ENCODE measurements around the gene MRPS17. TPM values are rescaled to one million over a fixed set of nuclear protein-coding genes. Genes with fewer than 3 reads are reported as not detected.
"Not testable (repeated sequence)": the region's sequence is repeated elsewhere in the genome, so short reads cannot be mapped to it uniquely, and the experiment has no call there.

MRPS17 gene
- total RNA-seq (2014; rRNA removed; shearing (Covaris generic)) = 28.9 and 36.2 TPM in 2 replicates

DNA sequence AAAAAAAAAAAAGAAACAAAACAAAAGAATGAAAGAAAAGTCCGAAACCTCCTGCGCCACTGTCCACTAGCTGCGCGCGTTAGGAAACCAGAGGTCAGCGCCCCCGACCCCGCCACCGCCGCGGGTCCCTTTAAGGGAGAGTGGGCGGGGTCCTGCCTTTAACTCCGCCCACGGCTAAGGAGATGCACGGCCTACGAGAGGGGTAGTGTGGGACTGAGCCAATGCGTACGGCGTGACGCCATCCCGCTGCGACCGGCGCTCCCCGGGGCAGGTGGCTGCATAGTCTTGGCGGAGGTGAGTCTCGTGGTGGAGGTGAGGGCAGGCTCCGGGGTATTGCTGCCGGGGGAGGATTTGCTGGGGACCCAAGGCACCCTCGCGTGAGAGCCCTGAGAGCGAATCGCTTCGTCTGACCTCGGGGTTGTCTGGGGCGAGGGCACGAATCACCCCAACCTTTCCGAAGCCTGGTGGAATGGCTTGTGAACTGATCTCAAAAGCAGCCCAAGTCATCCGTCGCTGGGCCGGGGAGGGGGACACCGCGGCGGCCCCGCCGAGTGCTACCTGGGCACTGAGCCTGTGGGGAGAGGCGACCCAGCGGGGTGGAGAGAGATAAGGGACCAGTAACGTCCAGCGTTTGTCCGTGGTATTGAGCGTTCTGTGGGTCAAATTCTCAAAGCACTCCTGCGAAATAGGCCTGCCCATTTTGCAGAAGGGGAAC, at the start of gene MRPS17:
Gene MRPS17, plus strand, starts transcription at position 241 of the 715 bp plus-strand sequence. CDS start 1,319 bp downstream, outside the sequence.
- peak; percentile 97 for DNase-seq (ENCODE audit: low spot score)

- no peak for DNase-seq (ENCODE audit: low spot score)
Observed at GRCh38 chr7:55903985-55904759, 47.5 kb upstream of the MRPS17 start.

DNA sequence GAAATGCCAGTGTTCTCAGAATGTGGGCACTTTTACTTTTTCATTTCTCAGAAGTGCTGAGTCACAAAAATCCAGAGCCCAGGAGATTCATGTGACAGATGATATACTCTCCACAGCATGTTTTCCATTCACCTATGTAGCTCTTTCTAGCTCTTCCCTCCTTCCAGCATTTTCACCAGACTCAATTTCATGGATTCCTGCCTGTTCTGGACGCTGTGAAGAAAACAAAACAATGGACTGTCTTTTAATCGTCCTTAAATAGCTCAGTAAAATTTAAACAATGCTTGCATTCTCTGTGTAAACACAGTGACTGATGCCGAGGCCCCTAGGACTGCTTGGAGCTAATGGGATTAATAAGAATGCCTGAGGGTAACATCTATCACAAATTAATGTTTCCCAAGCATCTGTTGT, 38.9 kb upstream of the MRPS17 start:
- no peak for DNase-seq (ENCODE audit: low spot score)

DNA sequence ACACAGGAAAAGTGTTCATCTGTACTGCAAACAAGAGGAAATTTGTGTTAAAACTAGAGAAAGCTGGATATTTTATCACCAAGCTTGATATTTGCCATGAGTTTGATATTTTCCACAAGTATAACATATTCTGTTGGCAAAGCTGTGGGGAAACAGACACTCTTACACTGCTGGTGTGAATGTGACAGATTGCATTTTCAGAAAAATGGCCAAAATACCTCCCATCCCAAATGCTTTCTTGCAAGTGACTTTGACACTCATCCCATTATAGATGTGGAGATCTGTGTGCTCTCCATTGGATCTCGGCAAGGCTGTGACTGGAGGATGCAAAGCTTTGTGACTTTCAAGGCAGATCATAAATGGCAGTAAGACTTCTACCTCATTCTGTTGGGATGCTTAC, 33.9 kb upstream of the MRPS17 start:
- no peak for DNase-seq (ENCODE audit: low spot score)

DNA sequence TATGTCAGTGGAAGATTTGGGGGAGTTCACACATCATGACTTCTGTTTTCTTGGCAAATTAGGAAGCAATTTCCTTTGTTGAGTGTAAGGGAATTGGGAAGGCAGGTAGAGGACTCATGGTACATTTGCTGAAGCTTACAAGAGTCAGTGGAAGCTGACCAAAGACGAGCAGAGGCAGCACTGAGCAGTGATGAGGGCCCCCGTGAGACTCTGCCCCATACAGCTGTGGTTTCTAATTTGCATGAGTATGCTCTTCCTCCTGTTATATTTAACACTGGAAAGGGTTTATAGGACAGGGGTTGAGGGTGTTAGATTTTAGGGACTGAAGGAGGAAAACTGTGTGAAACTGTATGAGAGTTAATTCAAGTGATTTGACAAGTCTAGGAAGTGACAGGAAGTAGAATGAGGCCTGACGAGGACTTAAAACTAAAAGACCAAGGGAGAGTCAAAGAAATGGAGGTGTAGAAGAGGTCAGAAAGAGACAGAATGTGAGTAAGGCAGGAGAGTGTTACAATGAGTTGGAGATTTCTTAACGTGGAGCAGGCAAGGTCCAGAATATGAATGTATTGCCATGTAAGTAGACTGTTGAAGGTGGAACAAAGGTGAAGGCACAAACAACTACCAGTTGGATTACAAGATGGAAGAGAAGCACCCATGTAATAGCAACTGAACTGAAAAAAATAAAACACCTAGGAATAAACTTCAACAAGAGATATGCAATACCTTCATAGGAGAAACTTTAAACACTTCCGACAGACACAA, 23.5 kb upstream of the MRPS17 start:
- DNase-seq (ENCODE audit: low spot score) = no peak

DNA sequence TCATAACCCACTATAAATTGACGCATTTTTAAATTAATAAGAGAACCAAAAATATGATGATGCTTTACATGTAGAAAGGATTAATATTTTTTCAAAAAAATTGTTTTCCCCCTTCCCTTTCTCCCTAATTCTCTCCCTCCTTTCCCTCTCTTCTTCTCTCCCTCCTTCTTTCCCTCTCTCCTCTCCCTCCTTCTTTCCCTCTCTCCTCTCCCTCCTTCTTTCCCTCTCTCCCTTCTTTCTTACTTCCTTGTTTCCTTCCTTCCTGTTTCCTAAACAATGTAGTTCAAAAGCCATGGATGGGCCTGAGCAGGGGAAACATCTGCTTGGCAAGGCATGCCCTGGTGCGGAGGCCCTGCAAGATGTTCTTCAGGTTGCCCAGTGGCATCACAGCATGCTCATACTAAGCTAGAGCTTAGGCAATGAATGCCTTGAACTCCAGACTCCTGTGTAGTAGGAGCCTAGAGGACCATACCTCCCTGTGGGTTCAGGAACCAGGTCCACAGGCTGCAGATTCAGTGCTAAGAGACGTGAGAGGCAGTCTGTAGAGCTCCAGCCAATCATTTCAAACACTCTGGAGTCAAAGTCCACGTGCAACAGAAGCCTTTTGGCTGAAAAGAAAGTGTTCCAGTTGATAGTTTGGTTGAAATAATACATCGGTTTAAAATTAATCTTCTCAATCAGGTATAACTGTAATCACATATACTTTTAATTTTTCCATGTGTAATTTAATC, 20.1 kb upstream of the MRPS17 start:
- no peak for DNase-seq (ENCODE audit: low spot score)

GRCh38 chr7:55939514-55940123, 12.1 kb upstream of the MRPS17 start:
- DNase-seq (ENCODE audit: low spot score) = no peak

DNA sequence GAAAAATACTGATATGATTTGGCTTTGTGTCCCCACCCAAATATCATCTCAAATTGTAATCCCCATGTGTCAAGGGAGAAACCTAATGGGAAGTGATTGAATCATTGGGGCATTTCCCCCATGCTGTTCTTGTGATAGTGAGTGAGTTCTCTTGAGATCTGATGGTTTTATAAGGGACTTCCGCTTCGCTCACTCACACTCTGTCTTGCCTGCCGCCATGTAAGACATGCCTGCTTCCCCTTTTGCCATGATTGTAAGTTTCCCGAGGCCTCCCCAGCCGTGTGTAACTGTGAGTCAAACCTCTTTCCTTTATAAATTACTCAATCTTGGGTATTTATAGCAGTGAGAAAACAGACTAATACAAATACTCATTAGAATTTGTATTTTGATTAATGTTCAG, 5.1 kb upstream of the MRPS17 start:
- DNase-seq (ENCODE audit: low spot score) = no peak

GRCh38 chr7:55952352-55952671, 635 bp downstream of the MRPS17 start:
- not testable (repeated sequence) for DNase-seq (ENCODE audit: low spot score)

DNA sequence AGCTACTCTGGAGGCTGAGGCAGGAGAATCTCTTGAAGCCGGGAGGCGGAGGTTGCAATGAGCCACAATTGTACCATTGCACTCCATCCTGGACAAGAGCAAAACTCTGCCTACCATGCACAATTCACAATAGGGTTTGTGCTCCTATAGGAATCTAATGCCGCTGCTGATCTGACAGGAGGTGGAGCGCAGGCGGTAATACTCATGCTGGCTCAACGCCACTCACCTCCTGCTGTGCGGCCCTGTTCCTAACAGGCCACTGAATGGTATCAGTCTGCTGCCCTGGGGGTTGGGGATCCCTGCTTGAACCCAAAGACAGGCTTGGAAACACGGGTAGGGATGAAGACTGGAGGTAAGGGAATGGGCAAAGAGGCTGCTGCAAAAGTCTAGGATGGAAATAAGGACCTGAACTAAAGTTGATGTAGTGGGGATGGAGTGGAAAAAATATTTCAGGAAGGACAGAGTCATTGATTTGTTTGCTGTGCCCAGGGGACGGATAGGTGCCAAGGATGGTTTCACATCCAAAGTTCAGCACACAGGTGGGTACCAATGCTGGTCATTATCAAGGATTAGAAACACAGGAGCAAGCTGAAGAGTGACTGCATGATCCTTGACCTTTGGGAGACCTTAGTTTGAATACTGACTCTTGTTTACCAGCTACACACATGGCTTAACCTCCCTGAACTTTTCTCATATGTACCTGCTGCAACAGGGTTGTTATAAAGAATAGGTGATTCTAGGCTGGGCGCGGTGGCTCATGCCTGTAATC, 2.2 kb downstream of the MRPS17 start:
- no peak for DNase-seq (ENCODE audit: low spot score)

GRCh38 chr7:55957190-55957589, 5.5 kb downstream of the MRPS17 start:
- DNase-seq (ENCODE audit: low spot score) = no peak

DNA sequence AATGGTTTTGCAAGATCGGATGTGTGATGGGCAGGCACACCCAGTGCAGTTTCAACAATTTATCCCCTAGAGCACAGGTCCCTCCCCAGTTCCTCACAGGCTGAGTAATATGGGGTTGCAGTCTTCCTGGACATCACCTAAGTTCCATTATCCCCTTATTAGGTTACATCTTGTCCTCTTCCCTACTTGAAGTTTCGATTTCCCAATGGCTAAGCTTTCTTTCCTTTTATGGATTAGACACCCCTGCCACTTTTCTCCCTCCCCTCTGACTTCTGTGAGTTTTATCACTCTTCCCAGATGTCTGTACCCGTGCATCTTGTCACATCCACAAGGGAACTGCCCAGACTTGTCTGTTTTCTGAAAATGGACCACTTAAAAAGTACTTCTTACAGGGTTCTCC, 10.3 kb downstream of the MRPS17 start:
- DNase-seq (ENCODE audit: low spot score) = no peak

DNA sequence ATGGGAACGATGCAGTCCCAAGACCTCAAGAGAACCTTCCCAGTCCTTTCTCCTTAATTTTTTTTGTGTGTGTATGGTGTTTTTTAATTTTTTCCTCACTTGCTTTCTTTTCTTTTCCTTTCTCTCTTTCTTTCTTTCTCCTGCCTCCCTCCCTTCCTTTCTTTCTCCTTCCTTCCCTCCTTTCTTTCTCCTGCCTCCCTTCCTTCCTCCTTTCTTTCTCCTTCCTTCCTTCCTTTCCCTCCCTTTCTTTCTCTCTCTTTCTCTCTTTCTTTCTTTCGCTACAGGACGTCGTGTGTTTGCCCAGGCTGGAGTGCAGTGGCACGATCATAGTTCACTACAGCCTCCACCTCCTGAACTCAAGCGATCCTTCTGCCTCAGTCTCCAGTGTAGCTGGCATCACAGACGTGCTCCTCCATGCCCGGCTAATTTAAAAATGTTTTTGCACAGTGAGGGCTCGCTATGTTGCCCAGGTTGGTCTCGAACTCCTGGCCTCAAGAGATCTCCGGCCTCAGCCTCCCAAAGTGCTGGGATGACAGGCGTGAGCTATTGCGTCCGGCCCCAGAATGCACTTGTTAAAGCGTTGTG, 12.0 kb downstream of the MRPS17 start:
- DNase-seq (ENCODE audit: low spot score) = no peak

DNA sequence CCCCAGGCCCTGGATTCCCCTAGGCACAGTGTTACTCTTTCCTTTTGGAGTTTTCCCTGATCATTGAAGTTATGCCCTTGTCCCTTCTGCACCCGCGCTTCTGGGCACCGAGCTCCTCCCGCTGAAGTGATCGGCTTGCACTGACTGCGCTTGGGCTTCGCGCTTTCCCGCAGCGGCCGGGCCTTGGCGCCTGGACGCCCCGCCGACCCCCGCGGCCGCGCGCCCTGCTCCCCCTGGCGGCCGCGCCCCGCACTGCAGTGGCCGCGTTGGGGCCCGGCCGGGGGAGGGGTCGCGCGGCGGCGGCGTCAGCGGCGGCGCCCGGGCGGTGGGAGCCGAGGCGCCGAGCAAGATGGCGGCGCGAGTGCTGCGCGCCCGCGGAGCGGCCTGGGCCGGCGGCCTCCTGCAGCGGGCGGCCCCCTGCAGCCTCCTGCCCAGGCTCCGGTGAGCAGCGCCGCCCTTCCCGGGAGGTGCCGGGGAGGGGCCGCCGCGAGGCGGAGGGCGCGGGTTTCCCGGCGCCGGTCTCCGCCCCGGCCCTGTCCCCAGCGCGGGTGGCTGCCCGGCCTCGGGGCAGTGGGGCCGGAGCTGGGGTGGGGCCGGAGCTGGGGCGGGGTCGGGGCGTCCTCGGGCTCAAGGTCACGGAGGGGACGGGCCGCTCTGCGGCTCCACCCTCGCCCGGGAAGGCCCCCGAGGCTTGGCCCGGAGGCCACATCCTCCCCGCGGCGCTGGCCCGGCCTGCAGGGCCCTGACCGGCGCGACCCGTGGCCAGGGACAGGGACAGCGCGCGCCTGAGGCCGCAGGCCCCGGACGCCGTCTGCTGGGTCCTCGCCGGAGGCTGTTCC, 12.8 kb downstream of the MRPS17 start, which contains the start of gene NIPSNAP2:
Gene NIPSNAP2, plus strand, starts transcription at position 325 of the 839 bp plus-strand sequence. Its CDS starts 25 bp downstream, at position 350.
- DNase-seq (ENCODE audit: low spot score) = peak; percentile 52

DNA sequence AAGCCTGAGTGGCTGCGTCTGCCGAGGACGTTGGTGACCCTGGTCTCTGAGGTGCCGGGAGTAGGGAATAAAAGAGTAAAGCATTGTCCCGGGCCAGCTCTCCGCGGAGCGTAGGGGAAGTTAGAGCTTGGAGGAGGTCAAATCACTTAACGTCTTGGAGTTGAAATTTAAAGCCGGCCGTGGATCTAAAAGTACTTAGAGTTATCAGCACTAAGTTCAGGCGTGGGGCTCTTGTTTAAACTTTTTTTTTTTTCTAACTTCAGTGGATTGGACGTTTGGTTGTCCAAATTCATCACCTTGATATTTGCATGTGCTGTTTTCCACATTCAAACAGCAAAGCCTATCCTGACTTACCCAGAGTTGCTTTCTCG, 13.4 kb downstream of the MRPS17 start:
- DNase-seq (ENCODE audit: low spot score) = no peak

GRCh38 chr7:55965805-55966421, 14.2 kb downstream of the MRPS17 start:
- no peak for DNase-seq (ENCODE audit: low spot score)

DNA sequence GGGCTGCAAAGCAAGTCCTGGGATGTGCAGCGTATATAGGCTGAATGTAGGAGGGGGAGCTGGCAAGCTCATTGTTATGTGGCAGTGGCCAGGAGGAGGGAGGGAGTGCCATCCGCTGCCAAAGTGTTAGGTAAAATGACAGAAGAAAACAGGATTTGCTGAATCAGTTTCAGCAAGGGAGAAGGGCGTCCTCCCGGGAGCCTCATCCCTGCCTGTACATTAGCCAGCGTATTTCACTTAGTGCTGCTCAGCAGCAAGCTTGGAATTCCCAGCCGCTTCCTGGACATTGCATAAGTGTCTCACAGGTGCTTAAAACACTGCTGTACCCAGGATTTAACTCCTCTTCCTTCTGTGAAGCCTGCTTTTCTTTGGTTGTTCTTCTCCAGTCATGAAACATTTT, 15.2 kb downstream of the MRPS17 start:
- no peak for DNase-seq (ENCODE audit: low spot score)

DNA sequence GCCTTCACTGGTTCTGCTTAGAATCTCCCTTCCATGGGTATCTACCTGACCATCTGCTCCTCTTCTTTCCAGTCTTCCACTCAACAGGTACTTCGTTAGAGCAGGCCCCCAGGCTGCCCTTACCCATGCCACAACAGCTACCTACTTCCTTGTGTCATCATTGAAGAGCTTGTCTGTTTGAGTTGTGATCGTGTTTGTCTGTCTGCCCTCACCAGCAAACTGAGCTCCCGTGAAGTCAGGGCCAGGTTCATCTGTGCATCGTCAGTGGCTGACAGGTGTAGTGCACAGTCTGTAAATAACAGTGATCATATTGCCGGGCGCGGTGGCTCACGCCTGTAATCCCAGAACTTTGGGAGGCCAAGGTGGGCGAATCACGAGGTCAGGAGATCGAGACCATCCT, 17.7 kb downstream of the MRPS17 start:
- no peak for DNase-seq (ENCODE audit: low spot score)

- DNase-seq (ENCODE audit: low spot score) = no peak
Observed at GRCh38 chr7:55970561-55970960, 18.9 kb downstream of the MRPS17 start.
